H9 (cell line): ENCODE measurements around the gene PRPSAP2. TPM values are rescaled to one million over a fixed set of nuclear protein-coding genes. Genes with fewer than 3 reads are reported as not detected.

ENCODE experiments used
- DNase-seq: peaks from one replicate; pipeline ENCODE4 v3.0.0-alpha.2; 2017
- H2AFZ ChIP-seq: one replicate; pipeline ENCODE4 v1.6.1; 2013; ENCODE audit warnings: mild to moderate bottlenecking, low read length, control low read depth, moderate library complexity
- H2AK5ac ChIP-seq: 2 replicates; pipeline ENCODE4 v1.6.1; 2013; ENCODE audit warnings: low read length, control low read depth, mixed read lengths; ENCODE audit not compliant: insufficient read length
- H2BK120ac ChIP-seq: one replicate; pipeline ENCODE4 v1.6.1; 2013; ENCODE audit warnings: low read depth, mild to moderate bottlenecking, low read length, control low read depth, inconsistent platforms; ENCODE audit not compliant: poor library complexity, severe bottlenecking
- H2BK12ac ChIP-seq: 2 replicates; pipeline ENCODE4 v1.6.1; 2013; ENCODE audit warnings: low read length, control low read depth, mixed read lengths, low read depth; ENCODE audit not compliant: insufficient read length
- H2BK15ac ChIP-seq: 2 replicates; pipeline ENCODE4 v1.6.1; 2013; ENCODE audit warnings: low read depth, low read length, control low read depth
- H2BK20ac ChIP-seq: one replicate; pipeline ENCODE4 v1.6.1; 2013; ENCODE audit warnings: low read depth, mild to moderate bottlenecking, low read length, control low read depth, inconsistent platforms; ENCODE audit not compliant: poor library complexity, severe bottlenecking
- H2BK5ac ChIP-seq: 2 replicates; pipeline ENCODE4 v1.6.1; 2013; ENCODE audit warnings: low read length, control low read depth, mixed read lengths; ENCODE audit not compliant: insufficient read length
- H3K14ac ChIP-seq: 2 replicates; pipeline ENCODE4 v1.6.1; 2013; ENCODE audit warnings: low read length, control low read depth; ENCODE audit not compliant: insufficient read depth
- H3K18ac ChIP-seq: 2 replicates; pipeline ENCODE4 v1.6.1; 2013; ENCODE audit warnings: low read depth, mild to moderate bottlenecking, mixed read lengths, low read length, control low read depth; ENCODE audit not compliant: insufficient read length
- H3K23ac ChIP-seq: 2 replicates; pipeline ENCODE4 v1.6.1; 2013; ENCODE audit warnings: low read length, control low read depth, mixed read lengths, low read depth; ENCODE audit not compliant: insufficient read length
- H3K23me2 ChIP-seq: 2 replicates; pipeline ENCODE4 v1.6.1; 2013; ENCODE audit warnings: low read depth, mild to moderate bottlenecking, mixed read lengths, low read length, control low read depth; ENCODE audit not compliant: insufficient read length, poor library complexity, severe bottlenecking
- H3K27ac ChIP-seq: 2 replicates; pipeline ENCODE4 v1.5.1; 2013; ENCODE audit warnings: low read length, control low read depth, mixed read lengths, low read depth; ENCODE audit not compliant: insufficient read length
- H3K27me3 ChIP-seq: 2 replicates; pipeline ENCODE4 v1.6.1; 2013; ENCODE audit warnings: low read length, control low read depth, inconsistent platforms; ENCODE audit not compliant: insufficient read depth
- H3K4ac ChIP-seq: 2 replicates; pipeline ENCODE4 v1.6.1; 2013; ENCODE audit warnings: low read depth, mild to moderate bottlenecking, control low read depth, inconsistent platforms, low read length, moderate library complexity
- H3K4me1 ChIP-seq: 2 replicates; pipeline ENCODE4 v1.6.1; 2013; ENCODE audit warnings: low read length, control low read depth, inconsistent platforms; ENCODE audit not compliant: insufficient read depth
- H3K4me2 ChIP-seq: 2 replicates; pipeline ENCODE4 v1.6.1; 2013; ENCODE audit warnings: low read length, control low read depth, mixed read lengths; ENCODE audit not compliant: insufficient read length, insufficient read depth
- H3K56ac ChIP-seq: 2 replicates; pipeline ENCODE4 v1.6.1; 2013; ENCODE audit warnings: low read depth, mild to moderate bottlenecking, mixed read lengths, low read length, control low read depth; ENCODE audit not compliant: insufficient read length
- H3K79me1 ChIP-seq: 2 replicates; pipeline ENCODE4 v1.6.1; 2013; ENCODE audit warnings: low read depth, mild to moderate bottlenecking, moderate library complexity, low read length, control low read depth, inconsistent platforms; ENCODE audit not compliant: insufficient read depth, poor library complexity, severe bottlenecking
- H3K79me2 ChIP-seq: 2 replicates; pipeline ENCODE4 v1.6.1; 2013; ENCODE audit warnings: low read length, control low read depth, inconsistent platforms; ENCODE audit not compliant: insufficient read depth
- H3K9ac ChIP-seq: 2 replicates; pipeline ENCODE4 v1.6.1; 2013; ENCODE audit warnings: low read length, control low read depth, mixed read lengths; ENCODE audit not compliant: insufficient read length; ENCODE audit errors: extremely low read depth
- H3K9me3 ChIP-seq: one replicate; pipeline ENCODE4 v1.6.1; 2013; ENCODE audit warnings: low read depth, low read length, inconsistent platforms; ENCODE audit not compliant: control insufficient read depth
- H3T11ph ChIP-seq: one replicate; pipeline ENCODE4 v1.6.1; 2013; ENCODE audit warnings: mild to moderate bottlenecking, low read length, control low read depth, inconsistent platforms
- H4K20me1 ChIP-seq: one replicate; pipeline ENCODE4 v1.6.1; 2013; ENCODE audit not compliant: control insufficient read depth, insufficient read length, insufficient read depth
- H4K5ac ChIP-seq: 2 replicates; pipeline ENCODE4 v1.6.1; 2013; ENCODE audit warnings: low read depth, mild to moderate bottlenecking, mixed read lengths, low read length, control low read depth; ENCODE audit not compliant: insufficient read length
- H4K8ac ChIP-seq: replicated peaks from 2 replicates; pipeline ENCODE4 v1.6.1; 2013; ENCODE audit warnings: low read length, control low read depth, mixed read lengths, low read depth; ENCODE audit not compliant: insufficient read length
- H4K91ac ChIP-seq: 2 replicates; pipeline ENCODE4 v1.6.1; 2013; ENCODE audit warnings: low read depth, mild to moderate bottlenecking, moderate library complexity, mixed read lengths, low read length, control low read depth; ENCODE audit not compliant: insufficient read length
- H3K27ac Mint-ChIP-seq, 3 experiments: 2 replicates in 2 of 3; 3 replicates in 1 of 3; pipeline ENCODE4 v1.8.0; 2020 to 2021; ENCODE audit warnings: mixed read lengths in 3 of 3, mild to moderate bottlenecking in 1 of 3, moderate library complexity in 1 of 3
- H3K27me3 Mint-ChIP-seq: 2 replicates; pipeline ENCODE4 v1.8.0; 2021; ENCODE audit warnings: low read depth, mild to moderate bottlenecking, moderate library complexity, mixed read lengths
- H3K36me3 Mint-ChIP-seq, 3 experiments: 2 replicates in 2 of 3; 3 replicates in 1 of 3; pipeline ENCODE4 v1.8.0; 2020 to 2021; ENCODE audit warnings: low read depth in 3 of 3, mixed read lengths in 3 of 3; ENCODE audit not compliant: insufficient read depth in 1 of 3
- H3K4me1 Mint-ChIP-seq, 2 experiments: 2 replicates each; pipeline ENCODE4 v1.8.0; 2020; ENCODE audit warnings: mixed read lengths in 2 of 2
- H3K4me3 Mint-ChIP-seq, 2 experiments: 2 replicates in 1 of 2; 3 replicates in 1 of 2; pipeline ENCODE4 v1.8.0; 2020 to 2021; ENCODE audit warnings: mild to moderate bottlenecking in 2 of 2, mixed read lengths in 2 of 2, moderate library complexity in 1 of 2
- H3K9me3 Mint-ChIP-seq, 2 experiments: 2 replicates in 1 of 2; 3 replicates in 1 of 2; pipeline ENCODE4 v1.8.0; 2020; ENCODE audit warnings: mild to moderate bottlenecking in 2 of 2, mixed read lengths in 2 of 2, moderate library complexity in 1 of 2
- CTCF ChIP-seq: fragments of 200-600 bp; sonication (generic); conservative IDR thresholded peaks from 3 replicates; pipeline ENCODE4 v1.8.0; 2021; ENCODE audit warnings: antibody characterized with exemption, mild to moderate bottlenecking
- WGBS: extraction: QIAGEN DNeasy Blood & Tissue Kit; methylation state at CpG from one replicate; pipeline ENCODE4 v1.1.7; 2013; ENCODE audit warnings: missing lambda C conversion rate, low lambda C conversion rate, mixed read lengths; ENCODE audit not compliant: insufficient read length; ENCODE audit errors: extremely low coverage; 5-methylcytosine and 5-hydroxymethylcytosine counted together
- total RNA-seq: library from RNA; stranded (reverse); gene quantifications from 2 replicates; pipeline ENCODE4 v1.2.1, GENCODE V29; 2021

The PRPSAP2 gene
- total RNA-seq, 1 experiment from 2014 or later: 58.0 TPM

- no peak overlapping the region for H3K23ac ChIP-seq
- H3K9me3 ChIP-seq: no peaks in the 10 kb centered on the region
- H3K4ac ChIP-seq: no peak overlapping the region
- no peaks in the 10 kb centered on the region for H3K79me1 ChIP-seq
- no peak overlapping the region for H2BK20ac ChIP-seq
- no peak overlapping the region for H3T11ph ChIP-seq
- H3K9ac ChIP-seq: no peak overlapping the region
- H3K27me3 Mint-ChIP-seq: peaks cover 1% of the 10 kb centered on the region; the same call in 1 of the 2 replicates
- H3K27me3 ChIP-seq: no peaks in the 10 kb centered on the region
- TF ChIP-seq CTCF: no peak
- no peak overlapping the region for H3K4me2 ChIP-seq
- H3K18ac ChIP-seq: no peak overlapping the region
- WGBS: no CpG with 5 or more reads among the region's 6 CpGs
- no peak overlapping the region for H2BK12ac ChIP-seq
- no peak overlapping the region for H2BK5ac ChIP-seq
- no peak overlapping the region for H2AFZ ChIP-seq
- no peaks in the 10 kb centered on the region for H3K4me1 ChIP-seq
- no peaks in the 10 kb centered on the region; a peak in 1 of 7 replicates for H3K36me3 Mint-ChIP-seq
- no peak overlapping the region for H2BK15ac ChIP-seq
- no peak overlapping the region for H3K27ac ChIP-seq
- no peaks in the 10 kb centered on the region for H4K20me1 ChIP-seq
- H4K8ac ChIP-seq: no peak overlapping the region
- H4K5ac ChIP-seq: no peak overlapping the region
- no peaks in the 10 kb centered on the region for H3K9me3 Mint-ChIP-seq
- H3K27ac Mint-ChIP-seq: no peak overlapping the region
- no peak overlapping the region for H3K4me3 Mint-ChIP-seq
- no peak overlapping the region for H3K56ac ChIP-seq
- no peak overlapping the region for H3K14ac ChIP-seq
- no peaks in the 10 kb centered on the region for H3K79me2 ChIP-seq
- DNase-seq: no peak
- H3K23me2 ChIP-seq: no peaks in the 10 kb centered on the region
- no peak overlapping the region for H2AK5ac ChIP-seq
- H4K91ac ChIP-seq: no peak overlapping the region
- H3K4me1 Mint-ChIP-seq: peaks cover 9 to 12% of the 10 kb centered on the region in 2 experiments
- no peak overlapping the region for H2BK120ac ChIP-seq
Measured at GRCh38 chr17:18947866-18948265, 89.9 kb downstream of the PRPSAP2 start.
